Epithelial cell of esophagus (primary cell): ENCODE measurements around the gene TRMT2B.
"Not testable (repeated sequence)": the region's sequence is repeated elsewhere in the genome, so short reads cannot be mapped to it uniquely, and the experiment has no call there.

ENCODE experiments used
- DNase-seq: peaks from one replicate; pipeline ENCODE4 v3.0.0; 2010; ENCODE audit warnings: low read depth
- H3K4me3 ChIP-seq: 2 replicates; pipeline ENCODE4 v1.5.1; 2011; ENCODE audit warnings: mild to moderate bottlenecking, low read length, control low read depth
- CTCF ChIP-seq: IDR thresholded peaks from 2 replicates; pipeline ENCODE4 v1.5.1; 2011; ENCODE audit warnings: low read depth, mild to moderate bottlenecking, low read length, control low read depth, inconsistent platforms; ENCODE audit not compliant: insufficient read depth; ENCODE audit errors: missing control alignments

Gene TRMT2B

GRCh38 chrX:101079736-101080270, 27.9 kb upstream of the TRMT2B start:
- no peak for TF ChIP-seq CTCF
- H3K4me3 ChIP-seq: no peak overlapping the region
- no peak for DNase-seq

- H3K4me3 ChIP-seq: no peak within 1 kb of the TSS
- TF ChIP-seq CTCF: no peak
- DNase-seq: no peak
Observed at GRCh38 chrX:101078716-101079598, 27.0 kb upstream of the TRMT2B start, which contains the start of gene TMEM35A. Gene TMEM35A, plus strand, starts transcription at chrX:101078879. Its CDS starts 124 bp downstream, at chrX:101079003.

GRCh38 chrX:101071582-101071981, 19.7 kb upstream of the TRMT2B start:
- no peak for TF ChIP-seq CTCF
- DNase-seq: no peak
- no peak overlapping the region for H3K4me3 ChIP-seq

GRCh38 chrX:101062176-101062575, 10.3 kb upstream of the TRMT2B start:
- no peak for DNase-seq
- no peak overlapping the region for H3K4me3 ChIP-seq
- no peak for TF ChIP-seq CTCF

- DNase-seq: peak; percentile 66
- no peak for TF ChIP-seq CTCF
Observed at GRCh38 chrX:101057093-101057714, 5.3 kb upstream of the TRMT2B start.

GRCh38 chrX:101056551-101056950, 4.6 kb upstream of the TRMT2B start:
- not testable (repeated sequence) for H3K4me3 ChIP-seq, DNase-seq

More at GRCh38 chrX:101057093-101057714, 5.3 kb upstream of the TRMT2B start:
- no peak overlapping the region for H3K4me3 ChIP-seq

GRCh38 chrX:101051153-101051548, 760 bp downstream of the TRMT2B start:
- DNase-seq: no peak
- TF ChIP-seq CTCF: no peak
- peak overlapping the region; percentile 64 for H3K4me3 ChIP-seq
